GM18520 (cell line): ENCODE data around the gene ADAMTSL1.

Source experiments
- ATAC-seq: cut with Tn5 transposase; IDR thresholded peaks from one replicate; pipeline ENCODE4 v1.9.1; 2021; ENCODE audit not compliant: unreplicated experiment

The ADAMTSL1 gene

DNA sequence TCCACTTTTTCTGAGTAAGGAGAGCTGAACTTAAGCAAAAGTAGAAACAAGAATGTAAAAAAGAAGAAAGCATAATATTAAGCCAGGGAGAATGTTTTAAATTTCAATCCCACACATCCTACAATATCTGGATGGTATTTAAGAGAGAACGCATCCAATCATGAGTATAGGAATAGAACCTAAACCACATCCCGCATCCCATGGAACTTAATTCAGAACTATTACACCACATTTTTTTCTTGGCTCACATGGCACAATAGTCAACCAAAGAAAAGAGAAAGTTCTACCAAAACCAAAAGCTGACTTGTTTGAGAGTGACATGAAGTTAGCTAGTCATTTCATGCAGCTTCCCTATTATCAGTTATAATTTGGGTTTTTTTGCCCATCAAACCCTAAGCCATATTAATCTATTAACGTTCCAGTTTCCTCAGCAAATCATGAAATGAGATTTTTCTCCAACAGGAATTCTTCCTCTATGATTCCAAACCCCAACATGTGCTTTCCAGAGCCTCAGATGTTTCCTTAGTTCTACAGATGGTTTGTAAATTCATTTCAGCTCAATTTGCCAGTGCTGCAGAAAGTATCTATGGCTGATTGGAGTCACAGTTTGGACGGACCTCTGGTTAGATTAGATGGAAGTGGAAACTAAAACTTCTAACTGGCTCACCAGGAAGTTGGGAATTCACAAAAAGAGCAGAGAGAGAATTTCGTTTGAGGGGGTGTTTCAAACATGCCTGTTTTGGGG is 22.5 kb downstream of the ADAMTSL1 start:
- ATAC-seq = no peak

DNA sequence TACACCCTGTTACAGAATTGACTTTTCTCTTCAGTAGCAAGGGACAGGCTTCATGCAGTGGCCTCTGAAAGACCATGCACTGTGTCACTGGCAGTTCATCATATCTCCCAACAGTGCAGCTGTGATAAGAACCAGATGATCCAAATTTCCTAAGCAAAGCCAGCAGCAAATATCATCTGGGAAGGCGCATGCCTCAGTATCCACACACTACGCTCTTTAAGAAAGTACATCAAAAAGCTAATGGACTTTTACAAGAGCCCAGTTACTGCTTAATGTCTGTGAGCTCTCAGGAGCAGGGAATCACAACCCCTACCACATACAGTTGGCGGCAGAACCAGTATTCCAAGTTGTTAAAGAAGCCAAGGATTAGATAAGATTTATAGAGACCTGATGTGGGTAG is 25.1 kb downstream of the ADAMTSL1 start:
- no peak for ATAC-seq

DNA sequence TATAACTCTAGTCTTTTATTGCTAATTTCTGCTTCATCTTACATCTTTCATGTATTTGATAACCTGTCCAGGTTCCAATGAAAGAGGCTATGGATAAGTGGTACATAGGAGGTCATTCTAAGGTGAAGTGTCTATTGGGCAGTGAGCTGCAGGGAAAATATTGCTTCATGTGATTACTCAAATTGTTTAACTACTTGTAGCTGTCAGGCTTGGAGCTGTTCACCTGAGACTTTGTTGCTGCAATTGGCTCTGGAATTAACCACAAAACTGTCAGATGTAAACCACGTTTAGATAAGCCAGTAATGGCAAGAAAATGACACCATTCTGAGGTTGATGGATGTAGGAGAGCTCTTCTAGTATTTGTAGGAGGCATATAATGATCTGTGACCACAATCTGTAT is 26.0 kb downstream of the ADAMTSL1 start:
- ATAC-seq = no peak

DNA sequence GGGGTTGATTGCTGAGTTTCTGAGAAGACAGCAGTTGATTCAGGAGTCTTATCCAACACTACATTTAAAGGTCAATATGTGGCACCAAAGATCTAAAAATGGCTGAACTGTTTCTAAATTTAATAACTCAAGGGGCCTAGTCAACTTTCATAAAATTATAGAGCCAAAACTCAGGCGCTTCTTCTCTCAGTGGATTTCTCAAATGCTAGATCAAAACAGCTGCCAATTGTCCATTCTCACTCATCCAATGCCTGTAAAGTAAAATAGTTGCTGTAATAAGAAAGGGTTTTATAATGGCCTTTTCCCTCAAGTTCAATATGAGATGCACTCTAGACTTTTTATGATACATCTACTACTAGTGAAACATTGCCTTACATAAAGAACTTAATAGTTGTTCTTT is 26.5 kb downstream of the ADAMTSL1 start:
- no peak for ATAC-seq

DNA sequence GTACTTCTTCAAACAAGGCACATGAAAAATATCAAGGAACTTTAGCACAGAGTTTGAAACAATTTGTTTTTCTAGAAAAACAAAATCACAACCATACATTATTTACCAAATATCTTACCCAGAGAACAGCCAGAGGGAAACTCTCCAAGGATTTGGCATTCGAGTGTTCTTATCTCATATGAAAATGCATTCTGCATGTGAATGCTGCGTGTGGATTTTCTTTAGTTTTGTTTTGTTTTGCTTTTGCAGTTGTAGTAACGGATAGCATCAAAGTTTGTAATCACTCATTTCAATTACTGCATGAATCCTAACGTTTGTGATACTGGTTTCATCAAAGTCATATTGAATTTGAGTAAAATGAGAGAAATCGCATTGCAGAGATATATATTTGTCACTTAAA is 28.0 kb downstream of the ADAMTSL1 start:
- no peak for ATAC-seq

DNA sequence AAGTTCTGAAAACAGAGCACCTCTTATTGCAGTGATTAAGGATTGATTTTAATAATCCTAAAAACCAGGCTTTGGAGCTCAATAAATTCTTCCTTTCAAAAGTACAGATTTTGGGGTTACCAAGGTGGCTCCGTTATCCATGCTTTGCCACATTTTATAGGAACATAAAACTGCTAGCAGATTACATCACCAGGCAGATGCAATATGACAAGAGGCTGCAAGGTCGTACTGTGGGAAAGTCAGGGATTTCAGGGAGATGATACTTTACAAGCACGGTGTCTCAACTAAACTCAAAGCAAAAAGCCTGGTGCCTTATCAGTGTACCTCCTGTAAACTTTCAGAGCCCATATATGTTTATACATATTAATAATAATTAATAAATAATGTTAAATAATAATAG is 28.6 kb downstream of the ADAMTSL1 start:
- ATAC-seq = no peak

DNA sequence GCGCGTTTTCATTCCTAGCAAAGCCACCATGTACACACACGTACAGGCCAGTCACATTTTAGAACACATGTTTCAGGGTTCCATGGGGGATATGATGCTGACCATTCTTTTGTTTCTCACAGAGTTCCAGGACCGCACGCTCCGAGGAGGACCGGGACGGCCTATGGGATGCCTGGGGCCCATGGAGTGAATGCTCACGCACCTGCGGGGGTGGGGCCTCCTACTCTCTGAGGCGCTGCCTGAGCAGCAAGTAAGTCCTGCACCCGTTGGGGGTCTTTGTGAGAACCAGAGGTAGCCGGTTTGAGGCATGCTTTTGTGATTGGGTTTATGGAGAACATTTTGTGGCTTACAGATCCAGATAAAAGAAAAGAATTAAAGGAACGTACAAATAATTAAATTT is 30.8 kb downstream of the ADAMTSL1 start:
- no peak for ATAC-seq

DNA sequence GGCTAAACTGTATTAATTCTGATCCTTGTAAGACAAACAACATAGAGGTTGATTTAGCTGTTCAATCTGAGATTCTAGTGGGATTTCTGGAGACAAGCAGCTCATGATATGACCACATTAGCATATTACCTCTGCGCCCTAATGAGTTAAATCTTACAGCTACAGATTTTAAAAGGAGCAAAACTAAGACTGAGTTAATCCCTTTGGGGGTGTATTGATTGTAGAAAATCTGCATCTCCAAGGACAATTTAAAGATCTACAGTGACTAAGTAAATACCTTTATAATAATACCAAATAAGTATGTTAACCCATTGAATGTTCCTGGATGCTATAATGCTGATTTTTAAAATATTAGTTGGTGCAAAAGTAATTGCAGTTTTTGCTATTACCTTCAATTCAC is 33.2 kb downstream of the ADAMTSL1 start:
- ATAC-seq = no peak

DNA sequence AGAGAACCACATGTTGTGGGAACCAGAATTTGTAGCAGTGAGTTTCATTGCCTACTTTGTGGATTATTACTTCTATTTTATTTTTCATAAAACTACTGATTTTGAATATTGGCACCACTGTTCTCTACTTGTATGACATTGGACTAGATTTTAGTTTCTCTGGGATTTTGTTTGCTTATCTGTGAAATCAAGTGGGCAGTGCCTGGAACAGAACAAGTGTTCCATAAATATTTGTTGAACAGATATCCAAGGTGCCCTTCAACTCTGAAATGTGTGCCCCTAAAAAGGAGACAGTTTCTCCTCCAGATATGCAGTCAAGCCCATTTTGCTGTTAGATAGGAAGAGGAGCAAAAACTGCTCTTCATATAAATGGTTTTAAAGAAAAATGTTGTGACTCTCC is 42.6 kb downstream of the ADAMTSL1 start:
- no peak for ATAC-seq

DNA sequence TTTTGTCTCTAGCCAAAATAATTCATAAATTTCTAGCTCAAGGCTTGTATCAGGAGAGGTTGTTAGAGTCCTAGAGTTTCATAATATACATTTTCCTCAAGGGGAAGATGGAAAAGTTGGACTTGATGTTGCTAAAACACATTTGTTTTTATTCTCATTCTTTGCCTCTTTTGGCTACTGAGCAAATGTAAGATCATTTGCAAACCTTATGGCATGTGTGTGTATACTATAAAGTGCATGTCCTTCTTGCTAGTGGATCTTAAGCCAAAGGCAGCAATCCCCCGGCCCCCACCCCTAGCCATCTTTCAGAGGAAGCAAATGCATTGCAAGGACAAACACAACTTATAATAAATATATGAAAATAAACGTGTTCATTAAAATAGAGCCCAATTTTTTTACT is 43.0 kb downstream of the ADAMTSL1 start:
- ATAC-seq = no peak

DNA sequence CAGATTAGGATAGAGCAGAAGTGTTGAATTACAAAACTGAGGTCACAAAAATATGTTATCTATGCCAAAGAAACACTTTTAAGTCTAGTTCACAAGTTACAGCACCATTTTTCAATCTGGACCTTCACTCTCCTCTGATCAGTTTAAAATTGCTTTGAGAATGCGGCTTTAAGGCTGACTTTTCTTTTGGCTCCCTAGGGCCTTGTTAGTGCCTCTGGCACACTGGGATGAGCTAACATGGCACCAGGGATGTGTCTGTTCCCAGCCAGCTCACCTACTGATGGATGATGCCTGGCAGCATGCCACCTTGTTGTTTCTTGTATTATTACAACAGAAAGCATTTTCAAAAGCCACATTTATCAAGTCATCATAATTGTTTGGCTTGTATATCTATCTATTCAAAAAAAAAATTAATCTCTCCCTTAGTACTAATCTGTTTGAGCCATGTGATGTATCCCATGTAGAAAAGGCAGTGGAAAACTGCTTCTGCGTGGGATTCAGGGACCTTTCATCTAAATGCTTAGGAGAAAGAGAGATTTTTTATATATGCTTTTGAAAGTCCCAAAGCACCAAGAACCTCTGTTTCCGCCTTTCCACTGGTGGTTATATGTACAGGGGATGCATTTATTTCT is 46.6 kb downstream of the ADAMTSL1 start:
- no peak for ATAC-seq

DNA sequence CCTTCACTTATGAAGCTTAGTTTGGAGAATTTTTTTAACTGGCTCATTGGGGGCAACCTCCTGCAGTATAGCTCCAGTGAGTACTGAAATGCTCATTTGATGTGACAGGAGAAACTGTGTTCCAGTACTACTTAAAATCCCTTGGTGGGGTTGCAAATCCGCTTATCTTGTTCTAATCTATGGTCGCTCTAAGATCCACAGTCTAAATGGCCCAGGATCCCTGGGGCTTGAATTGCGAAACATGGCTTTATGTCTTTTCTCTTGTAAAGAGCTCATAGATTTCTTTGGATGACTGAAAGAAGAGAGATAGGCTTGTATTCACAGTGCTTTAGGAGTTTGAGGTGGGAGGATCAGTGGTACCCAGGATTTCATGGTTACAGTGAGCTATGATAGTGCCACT is 52.7 kb downstream of the ADAMTSL1 start:
- no peak for ATAC-seq

DNA sequence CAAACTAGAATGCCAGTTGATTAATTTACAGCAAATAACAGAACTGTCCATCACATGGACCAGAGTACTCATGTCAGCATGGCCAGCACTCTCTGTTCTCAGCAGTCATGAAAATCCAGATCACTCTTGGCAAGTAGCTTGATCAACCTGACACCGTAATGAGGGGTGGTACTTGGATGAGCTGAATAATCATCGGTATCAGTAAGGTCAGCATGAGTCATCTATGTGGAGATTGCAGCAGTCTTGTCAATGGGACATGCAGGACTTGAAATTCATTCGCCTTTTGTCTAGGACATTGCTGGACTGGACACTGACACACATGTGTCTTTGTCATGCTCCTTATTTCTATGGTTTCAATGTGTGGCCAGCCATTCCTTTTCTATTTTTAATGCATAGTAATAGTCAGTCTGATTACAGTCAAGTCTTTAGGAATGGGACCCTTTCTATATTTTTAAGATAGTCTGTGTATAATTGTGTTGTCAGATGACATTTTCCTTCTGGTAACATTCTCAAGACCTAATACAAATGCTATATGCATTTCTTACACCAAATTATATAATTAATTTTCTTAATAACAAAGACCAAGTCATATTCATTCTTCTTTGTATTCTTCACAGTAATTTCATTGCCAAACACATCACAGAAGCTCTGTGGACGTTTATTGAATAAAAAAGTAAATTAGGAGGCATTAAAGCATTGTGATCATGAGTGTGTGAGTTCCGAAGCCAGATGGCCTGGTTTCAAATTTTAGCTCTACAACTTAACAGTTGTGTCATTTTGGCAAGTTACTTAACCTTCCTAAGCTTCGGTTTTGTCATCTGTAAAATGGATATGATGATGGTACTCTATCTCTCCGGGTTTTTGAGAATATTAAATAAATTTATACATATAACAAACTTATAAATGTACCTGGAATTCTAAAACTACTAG is 57.4 kb downstream of the ADAMTSL1 start:
- no peak for ATAC-seq

DNA sequence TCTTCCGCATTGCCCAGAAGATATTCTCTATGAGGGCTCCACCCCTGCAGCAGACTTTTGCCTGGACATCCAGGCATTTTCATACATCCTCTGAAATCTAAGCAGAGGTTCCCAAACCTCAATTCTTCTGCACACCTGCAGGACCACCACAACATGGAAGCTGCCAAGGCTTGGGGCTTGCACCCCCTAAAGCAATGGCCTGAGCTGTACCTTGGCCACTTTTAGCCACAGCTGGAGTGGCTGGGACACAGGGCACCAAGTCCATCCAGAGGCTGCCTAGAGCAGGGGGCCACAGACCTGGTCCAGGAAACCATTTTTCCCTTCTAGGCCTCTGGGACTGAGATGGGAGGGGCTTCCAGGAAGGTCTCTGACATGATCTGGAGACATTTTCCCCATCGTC is 60.7 kb downstream of the ADAMTSL1 start:
- no peak for ATAC-seq

DNA sequence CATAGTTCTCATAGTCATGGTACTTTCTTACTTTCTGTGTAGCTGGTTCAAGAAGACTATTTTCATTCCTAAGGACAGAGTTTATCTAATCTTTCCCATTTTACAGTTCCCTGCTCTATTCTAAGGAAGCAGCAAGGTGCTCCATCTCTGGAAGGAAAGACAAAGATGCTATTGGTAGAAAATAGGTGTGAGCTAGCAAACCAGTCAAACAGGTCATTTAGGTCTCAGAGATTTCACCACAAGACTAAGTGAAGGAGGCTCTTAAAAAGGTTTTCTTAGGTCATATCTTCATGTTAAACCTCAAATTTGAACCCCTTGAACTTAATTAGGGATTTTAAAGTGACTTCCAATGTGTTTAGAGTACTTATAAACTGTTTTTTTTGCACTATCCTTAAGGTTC is 62.6 kb downstream of the ADAMTSL1 start:
- no peak for ATAC-seq

DNA sequence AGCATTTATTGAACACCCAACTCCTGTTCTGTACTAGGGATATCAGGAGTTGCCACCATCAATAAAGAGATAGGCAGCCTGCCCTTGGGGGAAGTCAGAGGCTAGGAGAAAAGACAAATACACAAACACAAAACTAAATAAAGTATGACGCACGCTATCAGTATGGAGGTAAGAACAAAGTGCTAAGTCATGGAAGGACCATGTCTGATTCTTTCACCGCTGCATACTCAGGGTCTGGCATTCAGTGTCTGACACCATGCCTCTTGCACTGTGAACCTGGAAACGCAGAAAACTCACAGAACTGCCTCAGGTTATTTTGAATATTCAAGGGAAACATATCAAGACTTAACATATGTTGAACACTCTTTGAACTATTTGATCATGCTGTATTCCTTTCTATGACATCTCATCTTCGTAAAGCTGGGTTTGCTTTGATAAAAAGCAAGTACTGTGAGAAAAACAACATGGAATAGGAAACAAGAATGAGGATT is 65.3 kb downstream of the ADAMTSL1 start:
- no peak for ATAC-seq

DNA sequence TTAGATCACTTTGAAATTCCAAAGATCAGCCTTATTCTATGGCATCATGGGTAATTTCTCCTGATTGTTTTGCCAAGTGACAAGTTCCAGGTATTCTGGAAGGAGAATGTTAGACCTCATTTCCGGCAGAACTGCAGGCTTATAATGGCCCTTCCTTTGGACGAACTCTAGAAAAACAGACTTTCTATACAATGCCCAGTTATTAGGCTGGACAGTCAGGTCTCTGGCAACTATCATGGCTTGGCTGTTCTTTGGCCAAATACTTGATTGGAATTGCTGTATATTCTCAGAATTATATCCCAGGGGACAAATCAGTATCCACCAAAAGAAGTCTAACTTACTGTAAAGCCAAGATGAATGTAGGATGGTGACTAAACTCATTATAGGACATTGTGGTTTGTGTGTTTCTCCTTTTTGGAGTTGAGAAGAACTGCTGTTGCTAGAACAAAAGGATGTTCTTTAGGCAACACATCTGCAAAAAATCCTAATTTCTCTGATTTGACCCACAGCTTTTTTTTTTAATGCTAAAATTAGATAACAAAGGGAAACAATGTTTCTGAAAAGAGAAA is 69.0 kb downstream of the ADAMTSL1 start:
- ATAC-seq = no peak

DNA sequence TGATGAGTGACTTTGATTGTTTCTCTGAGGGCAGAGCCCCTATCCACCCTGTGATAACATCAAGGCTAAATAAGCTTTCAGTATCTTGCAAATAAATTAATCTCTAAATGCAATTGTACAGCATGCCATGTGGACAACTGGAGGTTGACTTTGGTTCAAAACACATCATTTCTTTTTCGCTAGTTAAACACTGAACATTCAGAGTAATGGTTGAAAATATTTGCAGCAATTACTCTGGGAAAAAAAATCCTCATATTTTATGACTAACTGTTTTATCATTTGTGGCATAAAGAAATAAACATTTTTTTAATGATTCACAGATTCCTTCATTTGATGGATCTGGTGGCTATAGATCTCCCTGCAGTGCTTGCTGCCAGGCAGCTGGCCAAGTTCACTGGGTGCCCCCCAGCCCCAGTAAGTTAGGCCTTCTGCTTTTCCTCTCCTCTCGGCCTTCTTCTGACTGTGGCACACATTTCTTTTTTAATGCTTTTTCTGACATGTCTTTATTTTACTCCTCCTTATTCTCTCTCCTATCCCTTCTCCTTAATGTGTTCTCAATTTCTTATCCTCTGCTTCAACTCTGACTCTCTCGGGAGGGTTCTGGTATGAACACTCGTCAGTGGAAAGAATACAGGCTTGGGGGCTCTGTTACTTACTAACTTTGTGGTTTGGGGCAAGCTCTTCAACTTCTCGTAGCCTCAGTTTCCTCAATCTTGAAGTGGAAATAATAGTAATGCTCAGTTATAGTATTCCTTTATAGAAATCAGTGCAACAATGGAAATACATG is 69.6 kb downstream of the ADAMTSL1 start:
- no peak for ATAC-seq

DNA sequence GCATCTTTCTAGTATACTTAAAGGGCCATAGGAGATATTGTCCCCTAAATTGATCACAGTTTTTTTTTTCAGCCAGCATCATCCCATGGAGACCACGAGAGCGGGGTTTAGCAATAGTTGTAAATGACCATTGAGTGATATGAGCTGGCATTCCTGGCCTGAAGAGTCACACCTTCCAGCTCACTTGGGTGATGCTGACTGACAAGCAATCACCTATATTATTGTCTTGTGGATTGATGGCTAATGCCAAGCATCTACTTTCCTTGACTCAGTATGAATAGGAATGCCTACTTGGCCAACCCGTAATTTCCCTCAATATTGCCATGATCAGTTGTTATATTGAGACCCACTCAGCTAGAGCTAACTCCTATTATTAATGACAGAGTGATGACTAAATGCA is 70.5 kb downstream of the ADAMTSL1 start:
- no peak for ATAC-seq

DNA sequence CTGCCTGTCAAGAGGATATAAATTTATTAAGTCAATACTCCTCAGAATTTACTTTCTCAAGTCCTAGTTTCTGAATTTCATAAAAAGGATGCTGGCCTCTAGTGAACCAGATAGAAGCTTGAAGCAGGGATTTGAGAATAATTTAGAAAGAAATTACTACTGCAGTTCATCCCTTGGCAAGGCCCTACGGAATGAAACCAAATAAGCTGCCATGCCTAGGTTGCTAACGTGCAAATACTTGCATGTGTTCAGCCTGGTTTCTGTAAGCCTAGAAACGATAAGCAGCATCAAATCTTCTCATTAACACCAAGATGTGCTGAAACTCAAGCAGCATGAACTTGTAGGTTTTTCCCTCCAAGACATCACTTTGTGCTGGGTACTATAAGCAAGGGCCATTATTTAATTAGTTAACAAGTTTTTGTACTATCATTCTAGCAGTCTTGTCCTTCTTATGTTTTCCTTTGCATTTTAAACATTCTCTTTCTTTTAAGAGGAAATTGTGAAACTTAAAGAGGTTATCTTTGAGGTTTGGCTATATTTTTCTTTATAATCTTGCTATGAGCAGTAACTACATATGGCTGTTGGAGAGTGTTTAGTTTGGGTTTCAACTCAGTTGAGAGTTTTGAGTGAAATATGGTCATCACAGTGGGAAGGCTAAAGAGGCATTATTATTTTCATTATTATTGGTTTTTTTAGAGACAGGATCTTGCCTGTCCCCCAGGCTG is 71.8 kb downstream of the ADAMTSL1 start:
- no peak for ATAC-seq
